Measurements from ENCODE around the gene TUT7.

- TF ChIP-seq CTCF (IDR thresholded peaks at IDR 0.05) (no peak), POLR2A (IDR thresholded peaks at IDR 0.05) (no peak)
Observed at GRCh38 chr9:86342269-86342668, 11.9 kb downstream of the TUT7 start.

Measured in adrenal gland (tissue), 5 donors.